Measurements from ENCODE around the gene HIRA. TPM values are rescaled to one million over a fixed set of nuclear protein-coding genes. Genes with fewer than 3 reads are reported as not detected.
"Not testable (repeated sequence)": the region's sequence is repeated elsewhere in the genome, so short reads cannot be mapped to it uniquely, and the experiment has no call there.

The HIRA gene
- total RNA-seq, 1 donor from 2014 or later, result 32.7 TPM

DNA sequence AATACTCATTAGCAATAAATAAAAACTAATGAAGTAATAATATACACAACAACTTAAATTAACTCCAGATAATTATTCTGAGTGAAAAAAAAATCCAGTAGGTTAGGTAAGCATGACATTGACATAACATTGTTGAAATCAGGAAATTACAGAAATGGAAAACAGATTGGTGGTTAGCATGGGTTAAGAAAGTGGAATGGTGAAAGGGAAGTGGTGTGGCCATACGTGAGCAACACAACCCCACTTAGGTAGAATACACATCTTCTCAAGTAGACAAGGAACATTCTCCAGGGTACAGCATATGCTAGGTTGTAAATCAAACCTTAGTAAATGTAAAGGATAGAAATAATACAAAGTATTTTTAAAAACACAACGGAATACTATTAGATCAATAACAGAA is 109.8 kb downstream of the HIRA start:
- peaks cover 19% of the 10 kb centered on the region for H3K9me3 Mint-ChIP-seq
- intact Hi-C loops (cut with micrococcal nuclease), result no loop called here
- H3K36me3 Mint-ChIP-seq (ENCODE audit: low read depth), result peaks cover 9% of the 10 kb centered on the region
- no peaks in the 10 kb centered on the region for H3K4me1 Mint-ChIP-seq
- ATAC-seq (ENCODE audit: low read depth) (no peak), DNase-seq (no peak)
- TF ChIP-seq, protein P1, sequence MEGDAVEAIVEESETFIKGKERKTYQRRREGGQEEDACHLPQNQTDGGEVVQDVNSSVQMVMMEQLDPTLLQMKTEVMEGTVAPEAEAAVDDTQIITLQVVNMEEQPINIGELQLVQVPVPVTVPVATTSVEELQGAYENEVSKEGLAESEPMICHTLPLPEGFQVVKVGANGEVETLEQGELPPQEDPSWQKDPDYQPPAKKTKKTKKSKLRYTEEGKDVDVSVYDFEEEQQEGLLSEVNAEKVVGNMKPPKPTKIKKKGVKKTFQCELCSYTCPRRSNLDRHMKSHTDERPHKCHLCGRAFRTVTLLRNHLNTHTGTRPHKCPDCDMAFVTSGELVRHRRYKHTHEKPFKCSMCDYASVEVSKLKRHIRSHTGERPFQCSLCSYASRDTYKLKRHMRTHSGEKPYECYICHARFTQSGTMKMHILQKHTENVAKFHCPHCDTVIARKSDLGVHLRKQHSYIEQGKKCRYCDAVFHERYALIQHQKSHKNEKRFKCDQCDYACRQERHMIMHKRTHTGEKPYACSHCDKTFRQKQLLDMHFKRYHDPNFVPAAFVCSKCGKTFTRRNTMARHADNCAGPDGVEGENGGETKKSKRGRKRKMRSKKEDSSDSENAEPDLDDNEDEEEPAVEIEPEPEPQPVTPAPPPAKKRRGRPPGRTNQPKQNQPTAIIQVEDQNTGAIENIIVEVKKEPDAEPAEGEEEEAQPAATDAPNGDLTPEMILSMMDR (IDR thresholded peaks at IDR 0.05), result no peak
- no peak overlapping the region for H3K27ac Mint-ChIP-seq
- CTCF ChIA-PET, result no interaction called here
- H3K4me3 Mint-ChIP-seq, result no peak overlapping the region
- POLR2A ChIA-PET, result no interaction called here
- H3K27me3 Mint-ChIP-seq, result no peaks in the 10 kb centered on the region

DNA sequence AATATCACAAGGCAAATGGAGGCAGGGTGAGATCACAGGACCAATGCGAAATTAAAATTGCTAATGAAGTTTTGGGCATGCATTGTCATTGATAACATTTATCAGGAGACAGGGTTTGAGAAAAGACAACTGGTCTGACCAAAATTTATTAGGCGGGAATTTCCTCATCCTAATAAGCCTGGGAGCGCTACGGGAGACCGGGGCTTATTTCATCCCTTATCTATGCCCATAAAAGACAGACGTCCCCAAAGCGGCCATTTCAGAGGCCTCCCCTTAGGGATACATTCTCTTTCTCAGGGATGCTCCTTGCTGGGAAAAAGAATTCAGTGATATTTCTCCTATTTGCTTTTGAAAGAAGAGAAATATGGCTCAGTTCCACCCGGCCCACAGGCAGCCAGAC is 111.4 kb downstream of the HIRA start:
- CTCF ChIA-PET; H3K4me1 Mint-ChIP-seq; H3K27ac Mint-ChIP-seq; POLR2A ChIA-PET; ATAC-seq (ENCODE audit: low read depth); DNase-seq; intact Hi-C loops (cut with micrococcal nuclease); H3K27me3 Mint-ChIP-seq; H3K4me3 Mint-ChIP-seq: not testable (repeated sequence)
- Mint-ChIP-seq H3K36me3 (ENCODE audit: low read depth) (peaks cover 11% of the 10 kb centered on the region), H3K9me3 (peaks cover 25% of the 10 kb centered on the region)

DNA sequence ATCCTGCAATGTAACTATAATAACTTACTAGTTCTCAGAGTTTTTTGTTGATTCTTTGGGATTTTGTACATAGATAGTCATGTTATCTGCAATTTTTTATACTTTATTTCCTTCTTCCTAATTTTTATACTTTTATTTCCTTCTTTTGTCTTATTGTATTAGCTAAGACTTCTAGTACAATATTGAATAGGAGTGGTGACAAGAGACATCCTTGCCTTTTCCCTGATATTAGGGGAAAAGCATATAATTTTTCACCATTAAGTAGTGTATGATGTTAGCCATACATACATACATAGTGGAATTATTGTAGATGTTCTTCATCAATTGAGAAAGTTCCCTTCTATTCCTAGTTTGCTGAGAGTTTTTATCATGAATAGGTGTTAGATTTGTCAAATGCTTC is 112.3 kb downstream of the HIRA start:
- no peaks in the 10 kb centered on the region for H3K4me1 Mint-ChIP-seq
- ChIA-PET CTCF (no interaction called here), POLR2A (no interaction called here)
- no peak overlapping the region for H3K4me3 Mint-ChIP-seq
- H3K9me3 Mint-ChIP-seq, result peaks cover 22% of the 10 kb centered on the region
- no peak overlapping the region for H3K27ac Mint-ChIP-seq
- ATAC-seq (ENCODE audit: low read depth), result no peak
- no peaks in the 10 kb centered on the region for H3K27me3 Mint-ChIP-seq
- TF ChIP-seq, protein P1 (IDR thresholded peaks at IDR 0.05), result no peak
- intact Hi-C loops (cut with micrococcal nuclease), result no loop called here
- H3K36me3 Mint-ChIP-seq (ENCODE audit: low read depth), result peaks cover 11% of the 10 kb centered on the region
- DNase-seq, result no peak

DNA sequence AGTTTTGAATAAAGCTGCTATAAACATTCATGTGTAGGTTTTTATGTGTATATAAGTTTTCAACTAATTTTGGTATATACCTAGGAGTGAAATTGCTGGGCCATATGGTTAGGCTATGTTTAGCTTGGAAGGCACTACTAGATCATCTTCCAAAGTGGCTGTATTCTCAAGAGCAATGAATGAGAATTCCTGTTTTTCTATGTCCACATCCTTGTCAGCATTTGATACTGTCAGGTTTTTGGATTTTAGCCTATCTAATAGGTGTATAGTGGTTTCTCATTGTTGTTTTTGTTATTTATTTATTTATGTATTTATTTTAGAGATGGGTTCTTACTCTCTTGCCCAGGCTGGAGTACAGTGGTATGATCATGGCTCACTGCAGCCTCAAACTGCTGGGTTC is 113.7 kb downstream of the HIRA start:
- H3K4me1 Mint-ChIP-seq, result no peaks in the 10 kb centered on the region
- ChIA-PET POLR2A (no interaction called here), CTCF (no interaction called here)
- H3K9me3 Mint-ChIP-seq, result peaks cover 25% of the 10 kb centered on the region
- TF ChIP-seq, protein P1 (IDR thresholded peaks at IDR 0.05), result no peak
- no peaks in the 10 kb centered on the region for H3K27me3 Mint-ChIP-seq
- ATAC-seq (ENCODE audit: low read depth), result no peak
- H3K27ac Mint-ChIP-seq, result no peak overlapping the region
- peaks cover 11% of the 10 kb centered on the region for H3K36me3 Mint-ChIP-seq (ENCODE audit: low read depth)
- intact Hi-C loops (cut with micrococcal nuclease), result no loop called here
- no peak for DNase-seq
- H3K4me3 Mint-ChIP-seq, result no peak overlapping the region

DNA sequence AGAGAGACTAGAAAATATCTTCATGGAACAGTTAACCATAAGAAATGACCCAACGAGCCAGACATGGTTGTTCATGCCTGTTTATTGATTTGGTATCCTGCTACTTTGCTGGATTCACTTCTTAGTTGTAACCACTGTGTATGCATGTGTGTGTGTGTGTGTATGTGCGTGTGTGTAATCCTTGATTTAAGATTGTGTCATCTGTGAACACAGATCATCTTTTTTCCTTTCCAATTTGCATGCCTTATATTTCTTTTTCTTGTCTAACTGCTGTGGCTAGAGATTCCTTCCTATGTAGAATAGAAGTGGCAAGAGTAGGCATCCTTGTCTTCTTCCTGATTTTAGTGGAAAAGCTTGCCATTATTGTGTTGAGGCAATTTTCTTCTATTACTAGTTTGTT is 123.7 kb downstream of the HIRA start:
- ChIA-PET POLR2A (no interaction called here), CTCF (no interaction called here)
- TF ChIP-seq, protein P1 (IDR thresholded peaks at IDR 0.05), result no peak
- Mint-ChIP-seq H3K4me3 (no peak overlapping the region), H3K4me1 (no peaks in the 10 kb centered on the region), H3K36me3 (ENCODE audit: low read depth) (no peaks in the 10 kb centered on the region), H3K9me3 (no peaks in the 10 kb centered on the region), H3K27ac (no peak overlapping the region), H3K27me3 (no peaks in the 10 kb centered on the region)
- intact Hi-C loops (cut with micrococcal nuclease), result no loop called here
- DNase-seq, result no peak
- ATAC-seq (ENCODE audit: low read depth), result no peak

DNA sequence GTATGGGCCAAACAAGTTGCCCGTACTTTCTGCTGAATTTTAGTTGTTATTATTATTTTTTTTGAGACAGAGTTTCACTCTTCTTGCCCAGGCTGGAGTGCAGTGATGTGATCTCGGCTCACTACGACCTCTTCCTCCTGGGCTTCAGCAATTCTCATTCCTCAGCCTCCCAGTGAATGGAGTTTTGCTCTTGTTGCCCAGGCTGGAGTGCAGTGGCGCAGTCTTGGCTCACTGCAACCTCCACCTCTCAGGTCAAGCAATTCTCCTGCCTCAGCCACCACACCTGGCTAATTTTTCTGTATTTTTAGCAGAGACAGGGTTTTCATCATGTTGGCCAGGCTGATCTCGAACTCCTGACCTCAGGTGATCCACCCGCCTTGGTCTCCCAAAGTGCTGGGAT is 125.0 kb downstream of the HIRA start:
- DNase-seq; CTCF ChIA-PET; H3K4me3 Mint-ChIP-seq; H3K36me3 Mint-ChIP-seq (ENCODE audit: low read depth); H3K27me3 Mint-ChIP-seq; ATAC-seq (ENCODE audit: low read depth); H3K9me3 Mint-ChIP-seq; intact Hi-C loops (cut with micrococcal nuclease); H3K27ac Mint-ChIP-seq; POLR2A ChIA-PET; H3K4me1 Mint-ChIP-seq: not testable (repeated sequence)

All from activated B cell treated with CpG ODN at 0.5 μM for 24 hours (primary cell).